ENCODE measurements around the gene LRRC28. TPM values are rescaled to one million over a fixed set of nuclear protein-coding genes. Genes with fewer than 3 reads are reported as not detected.
A peak's percentile ranks its signal among the peaks of the same experiment; 100 is the strongest.

The LRRC28 gene
- total RNA-seq, 1 donor from 2014 or later: 7.4 TPM

DNA sequence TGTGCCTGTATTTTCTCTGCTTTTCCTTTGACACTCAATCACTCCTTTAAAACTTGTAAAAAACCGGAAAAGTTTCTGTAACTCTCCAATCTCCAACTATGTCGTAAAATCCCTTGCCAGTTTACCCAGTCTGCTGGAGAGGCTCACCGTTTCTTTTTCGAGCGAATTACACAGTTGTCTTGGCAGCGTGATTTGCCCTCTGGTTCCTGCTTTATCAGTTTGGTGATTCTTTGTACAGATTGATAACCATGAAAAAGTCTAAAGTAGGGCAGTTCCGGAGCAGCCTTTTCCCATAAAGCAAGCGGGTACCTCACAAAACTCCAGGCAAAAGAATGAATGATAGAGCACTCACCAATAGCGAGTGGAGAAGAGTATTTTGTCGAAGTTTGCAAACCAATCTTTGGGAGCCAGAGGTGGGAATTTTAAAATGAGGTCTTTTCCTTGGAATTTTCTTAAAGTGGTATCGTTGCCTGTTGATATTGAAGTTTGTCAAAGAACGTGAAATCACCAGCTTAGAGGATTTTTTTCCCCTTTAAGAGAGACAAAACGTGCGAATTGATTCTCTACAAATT is 1.9 kb upstream of the LRRC28 start, which contains the start of gene TTC23:
Gene TTC23, minus strand, starts transcription at position 312 of the 572 bp plus-strand sequence. CDS start 20,869 bp downstream, outside the sequence.
- DNase-seq (ENCODE audit: low read depth in 2 of 2): peak; percentile 33 to 89

DNA sequence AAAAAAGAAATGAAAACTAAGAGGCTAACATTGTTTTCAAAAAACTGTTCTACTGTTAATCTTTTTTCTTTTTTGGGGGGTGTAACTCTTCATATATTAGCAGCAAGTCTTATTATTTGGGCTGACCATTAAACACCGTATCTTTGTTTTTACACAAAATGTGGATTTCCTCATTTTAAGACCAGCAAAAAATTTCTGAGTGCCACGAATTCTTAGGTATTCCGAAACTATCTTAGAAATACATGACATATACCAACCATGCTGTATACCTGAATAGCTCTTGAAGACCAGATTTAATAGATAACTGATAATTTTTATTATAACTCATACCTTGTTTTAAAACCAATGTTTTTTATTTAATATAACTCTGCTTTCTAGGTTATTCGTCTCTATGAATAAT is 1.3 kb upstream of the LRRC28 start:
- no peak for DNase-seq (ENCODE audit: low read depth in 2 of 2)

- no peak for DNase-seq (ENCODE audit: low read depth in 2 of 2)
Measured at GRCh38 chr15:99250494-99250856, 806 bp upstream of the LRRC28 start.

- no peak for DNase-seq (ENCODE audit: low read depth in 2 of 2)
Measured at GRCh38 chr15:99252326-99252725, 1.0 kb downstream of the LRRC28 start.

- no peak for DNase-seq (ENCODE audit: low read depth in 2 of 2)
Measured at GRCh38 chr15:99253381-99254090, 2.3 kb downstream of the LRRC28 start.

DNA sequence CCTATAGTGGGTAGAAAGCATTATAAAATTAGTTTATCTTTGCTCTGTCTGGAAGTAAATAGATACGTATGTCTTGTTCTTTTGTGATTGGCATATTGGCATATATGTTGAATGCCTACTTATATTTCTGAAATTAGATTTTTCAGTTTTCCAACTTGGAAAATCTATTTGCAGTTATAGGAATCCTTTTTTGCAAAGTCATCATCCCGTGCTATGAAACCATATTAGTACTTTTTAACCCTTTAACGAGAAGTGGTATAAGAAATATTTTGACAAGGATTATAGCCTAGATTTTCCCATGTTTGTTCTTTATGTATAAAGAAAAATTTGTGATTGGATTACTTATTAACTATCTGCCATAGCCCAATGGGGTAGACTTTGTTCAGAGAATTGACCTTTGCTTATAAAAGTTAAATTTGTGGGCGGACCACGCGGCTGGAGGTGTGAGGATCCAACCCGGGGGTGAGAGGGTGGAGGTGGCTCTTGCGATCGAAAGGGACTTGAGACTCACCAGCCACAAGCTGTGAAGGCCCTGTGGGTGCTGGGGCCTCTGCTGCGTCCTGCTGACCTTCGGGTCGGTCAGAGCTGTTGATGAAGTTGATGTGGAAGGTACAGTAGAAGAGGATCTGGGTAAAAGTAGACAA is 5.9 kb downstream of the LRRC28 start:
- no peak for DNase-seq (ENCODE audit: low read depth in 2 of 2)

DNA sequence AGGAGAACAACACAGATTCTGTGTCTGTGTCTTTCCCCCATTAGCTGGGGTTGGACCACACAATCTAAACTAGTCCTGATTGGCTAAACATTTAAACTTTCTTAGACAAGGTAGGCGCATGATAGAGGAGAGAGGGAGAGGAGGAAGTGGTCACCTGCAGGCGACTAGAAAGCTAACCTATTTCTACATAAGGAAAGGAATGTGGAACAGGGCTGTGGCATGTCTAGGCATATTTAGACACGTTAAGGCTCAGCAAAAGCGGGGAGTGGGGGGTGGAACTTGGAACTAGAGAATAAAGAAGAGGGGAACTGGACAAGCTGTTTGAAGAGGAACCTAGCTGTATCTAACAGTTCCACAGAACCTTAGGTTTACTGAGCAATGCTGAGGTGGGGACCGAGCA is 12.8 kb downstream of the LRRC28 start:
- no peak for DNase-seq (ENCODE audit: low read depth in 2 of 2)

GRCh38 chr15:99265541-99266070 is 14.3 kb downstream of the LRRC28 start:
- DNase-seq (ENCODE audit: low read depth in 2 of 2): peak in 1 of 2 donors; percentile 61

GRCh38 chr15:99267957-99268356 is 16.7 kb downstream of the LRRC28 start:
- DNase-seq (ENCODE audit: low read depth in 2 of 2): no peak

DNA sequence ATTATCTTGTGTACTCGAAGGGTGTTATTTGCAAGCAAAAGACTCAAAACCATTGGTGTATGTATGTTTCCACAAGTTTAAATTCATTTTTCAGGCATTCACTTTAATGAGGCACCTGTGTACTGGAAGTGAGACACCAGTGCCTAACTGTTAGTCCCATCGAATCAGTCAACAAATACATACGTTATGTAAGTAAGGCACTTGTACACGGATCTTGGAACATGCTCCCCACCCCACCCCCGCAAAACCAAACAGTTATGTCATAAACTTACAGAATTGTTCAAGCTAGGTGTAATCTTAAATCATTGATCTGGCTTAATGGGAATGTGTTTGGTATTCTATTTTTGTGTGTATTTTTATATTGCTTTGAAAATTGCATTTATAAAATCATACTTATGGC is 17.1 kb downstream of the LRRC28 start:
- no peak for DNase-seq (ENCODE audit: low read depth in 2 of 2)

DNA sequence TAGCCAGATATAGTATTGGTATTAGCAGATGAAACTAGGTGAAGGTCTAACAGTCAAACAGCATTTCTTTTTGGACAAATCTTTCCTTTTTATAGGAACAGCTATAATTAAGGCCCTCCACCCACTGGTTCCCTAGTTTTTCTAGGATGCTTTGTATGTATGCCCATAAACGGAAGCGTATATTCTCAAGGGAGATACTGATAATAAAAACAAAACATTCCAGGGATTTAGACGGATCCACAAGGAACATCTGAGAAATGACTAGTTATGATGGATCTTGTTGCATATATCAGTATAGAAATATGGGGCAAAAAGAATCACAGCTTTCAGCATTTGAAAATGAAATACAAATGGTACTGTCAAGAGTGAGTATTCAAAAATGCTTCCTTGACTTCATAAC is 22.5 kb downstream of the LRRC28 start:
- DNase-seq (ENCODE audit: low read depth in 2 of 2): no peak

DNA sequence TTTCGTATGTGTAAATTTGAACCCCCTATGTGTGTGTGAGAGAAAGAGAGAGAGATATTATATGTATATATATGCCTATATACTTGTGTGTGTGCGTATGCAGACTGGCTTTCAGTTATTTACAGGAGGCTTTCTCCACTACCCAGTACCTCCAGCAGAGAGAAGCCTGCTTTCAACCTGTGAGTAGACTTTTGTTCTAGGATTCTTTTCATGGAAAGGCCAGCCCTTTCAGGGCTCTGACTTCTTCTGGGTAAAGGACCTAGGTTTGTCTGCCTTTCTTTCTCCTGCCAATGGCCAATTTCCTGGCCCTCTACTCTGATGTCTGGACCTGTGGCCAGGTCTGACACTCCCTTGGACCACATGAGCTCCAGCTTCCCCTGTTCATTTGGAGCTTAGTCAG is 23.8 kb downstream of the LRRC28 start:
- no peak for DNase-seq (ENCODE audit: low read depth in 2 of 2)

GRCh38 chr15:99275525-99276128 is 24.3 kb downstream of the LRRC28 start:
- no peak for DNase-seq (ENCODE audit: low read depth in 2 of 2)

DNA sequence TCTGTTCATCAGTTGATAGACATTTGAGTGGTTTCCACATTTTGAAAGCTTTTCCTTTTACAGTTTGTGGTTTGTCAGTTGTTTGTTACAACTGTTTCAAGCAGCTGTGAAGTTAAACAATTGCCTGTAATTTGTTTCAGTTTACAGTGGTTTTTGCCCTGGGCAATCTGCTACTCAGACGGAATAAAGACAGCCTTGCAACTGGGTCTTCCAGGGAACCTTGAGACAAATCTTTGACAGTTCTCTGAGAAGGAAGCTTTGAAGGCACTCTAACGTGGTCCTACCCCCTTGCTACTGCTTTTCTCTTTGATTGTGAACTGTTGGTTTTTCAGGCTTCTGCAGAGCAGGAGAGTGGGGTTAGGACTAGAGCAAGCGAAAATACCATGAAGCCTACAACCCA is 28.0 kb downstream of the LRRC28 start:
- no peak for DNase-seq (ENCODE audit: low read depth in 2 of 2)

DNA sequence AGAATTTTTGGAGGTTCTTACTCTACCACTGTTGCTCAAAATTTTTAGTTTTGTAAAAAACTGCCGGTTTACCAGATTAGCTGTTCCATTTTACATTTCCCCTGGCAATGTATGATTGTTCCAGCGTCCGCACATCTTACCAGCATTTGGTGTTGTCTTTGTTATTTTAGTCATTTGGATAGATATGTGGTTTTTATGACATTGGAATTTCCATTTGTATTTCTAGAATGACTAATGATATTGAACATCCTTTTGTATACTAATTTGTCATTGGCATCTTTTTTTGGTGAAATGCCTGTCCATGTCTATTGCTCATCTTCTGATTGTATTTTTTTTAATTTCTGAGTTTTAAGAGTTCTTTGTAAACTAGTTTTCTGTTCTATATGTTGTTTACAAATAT is 28.5 kb downstream of the LRRC28 start:
- no peak for DNase-seq (ENCODE audit: low read depth in 2 of 2)

DNA sequence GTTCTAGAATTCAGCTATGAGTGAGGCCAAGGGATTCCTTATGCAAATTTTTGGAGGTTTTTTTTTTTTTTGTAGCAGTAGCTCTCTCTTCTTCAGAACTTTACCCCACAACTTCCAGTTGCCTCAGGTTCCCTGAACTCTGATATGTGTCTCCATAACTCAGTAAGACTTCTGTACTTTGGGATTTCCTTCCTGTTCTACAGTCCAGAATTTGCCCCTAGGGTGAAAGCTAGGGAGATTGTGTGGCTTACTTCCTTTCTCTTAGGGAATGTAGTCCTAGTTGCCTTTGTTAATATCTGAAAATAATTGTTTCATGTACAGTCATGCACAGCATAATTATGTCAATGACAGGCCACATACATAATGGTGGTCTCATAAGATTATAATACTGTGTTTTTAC is 30.8 kb downstream of the LRRC28 start:
- no peak for DNase-seq (ENCODE audit: low read depth in 2 of 2)

DNA sequence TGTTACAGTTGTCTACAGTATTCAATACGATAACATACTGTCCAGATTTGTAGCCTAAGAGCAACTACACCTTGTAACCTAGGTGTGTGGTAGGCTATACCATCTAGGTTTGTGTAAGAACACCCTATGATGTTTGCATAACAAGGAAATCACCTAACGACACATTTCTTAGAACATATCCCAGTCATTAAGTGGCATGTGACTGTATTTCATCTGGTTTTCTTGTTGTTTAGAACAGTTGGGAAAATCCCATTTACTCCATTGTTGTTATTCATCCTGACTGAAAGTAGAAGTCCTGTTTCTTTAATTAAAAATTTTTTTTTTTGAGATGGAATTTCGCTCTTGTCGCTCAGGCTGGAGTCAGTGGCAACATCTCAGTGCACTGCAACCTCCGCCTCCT is 31.3 kb downstream of the LRRC28 start:
- peak in 1 of 2 donors; percentile 16 for DNase-seq (ENCODE audit: low read depth in 2 of 2)

GRCh38 chr15:99283717-99284116 is 32.4 kb downstream of the LRRC28 start:
- DNase-seq (ENCODE audit: low read depth in 2 of 2): peak in 1 of 2 donors; percentile 11

GRCh38 chr15:99291643-99292042 is 40.4 kb downstream of the LRRC28 start:
- no peak for DNase-seq (ENCODE audit: low read depth in 2 of 2)

DNA sequence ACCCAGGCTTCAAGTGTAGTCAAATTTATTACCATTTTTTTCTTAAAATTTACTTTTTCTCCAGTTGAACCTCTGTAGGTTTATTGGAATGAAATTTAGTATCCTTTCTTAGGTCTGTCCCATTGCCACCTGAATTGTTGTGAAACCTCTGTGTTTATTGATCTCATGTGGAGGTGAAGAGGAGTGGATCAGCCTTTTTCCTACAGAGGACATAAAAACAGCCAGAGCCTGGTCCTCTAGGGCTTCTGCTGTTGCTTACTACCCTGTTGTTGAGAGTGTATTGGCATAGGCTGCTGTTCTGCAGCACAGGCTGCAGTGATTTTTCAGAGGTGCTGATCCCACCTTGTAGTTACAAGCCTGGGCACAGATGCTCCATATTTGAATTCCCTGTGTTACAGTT is 44.6 kb downstream of the LRRC28 start:
- DNase-seq (ENCODE audit: low read depth in 2 of 2): no peak

GRCh38 chr15:99296386-99296785 is 45.1 kb downstream of the LRRC28 start:
- DNase-seq (ENCODE audit: low read depth in 2 of 2): no peak

DNA sequence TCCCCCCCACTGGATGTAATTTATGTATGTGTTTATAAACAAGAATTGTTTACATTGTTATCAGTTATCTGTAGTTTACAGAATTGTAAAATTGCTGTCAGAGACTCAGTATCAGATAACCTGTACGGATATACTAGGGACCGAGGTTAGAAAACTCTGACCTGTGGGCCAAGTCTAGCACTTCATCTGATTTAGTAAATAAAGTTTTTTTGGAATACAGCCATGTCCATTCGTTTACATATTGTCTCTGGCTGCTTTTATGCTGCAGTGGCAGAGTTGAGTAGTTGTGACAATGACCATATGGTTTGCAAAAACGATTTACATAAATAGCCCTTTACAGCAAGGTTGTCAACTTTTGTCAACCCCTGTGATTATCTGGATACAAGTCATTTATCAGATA is 52.6 kb downstream of the LRRC28 start:
- DNase-seq (ENCODE audit: low read depth in 2 of 2): no peak
